Measurements from ENCODE around the gene SOCS3. TPM values are rescaled to one million over a fixed set of nuclear protein-coding genes. Genes with fewer than 3 reads are reported as not detected.
"Not testable (repeated sequence)": the region's sequence is repeated elsewhere in the genome, so short reads cannot be mapped to it uniquely, and the experiment has no call there.

SOCS3 gene
- total RNA-seq, 1 donor from 2014 or later, result 36.0 TPM

DNA sequence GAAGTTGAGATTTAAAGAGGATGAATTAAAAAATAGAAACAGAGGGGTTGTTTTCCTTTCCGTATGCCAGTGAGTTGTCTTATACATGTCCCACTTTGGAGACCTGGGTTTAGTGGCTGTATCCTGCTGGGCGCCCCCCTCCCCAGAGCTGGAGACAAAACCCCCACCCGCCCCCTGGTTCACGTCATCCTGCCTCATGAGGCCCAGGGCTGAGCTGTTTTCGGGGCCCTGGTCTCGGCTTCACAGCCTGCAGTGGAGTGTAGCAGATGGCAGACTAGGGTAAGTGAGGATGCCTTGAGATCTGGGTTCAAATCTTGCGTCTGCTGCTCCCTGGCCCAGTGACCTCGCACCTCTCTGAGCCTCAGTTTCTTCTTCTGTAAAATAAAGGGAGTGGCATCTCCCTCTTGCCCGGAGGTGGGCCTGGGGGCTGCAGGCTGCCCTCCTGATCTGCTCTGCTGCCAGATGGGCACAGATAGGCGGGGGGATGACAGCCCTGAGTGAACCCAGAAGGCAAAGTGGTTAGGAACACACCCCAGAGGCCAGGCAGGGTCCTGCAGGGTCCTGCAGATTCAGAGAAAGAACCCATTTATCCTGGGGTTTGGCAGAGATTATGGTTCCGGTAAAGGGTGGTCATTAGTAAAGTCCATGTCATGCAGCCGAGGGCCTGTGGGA, 45.1 kb downstream of the SOCS3 start:
- DNase-seq (ENCODE audit: low read depth), result no peak
- no peak overlapping the region for H3K4me3 ChIP-seq (ENCODE audit: low read depth, low read length)
- H3K27me3 ChIP-seq (ENCODE audit: control insufficient read depth, insufficient read depth, low read length), result no peaks in the 10 kb centered on the region
- H3K36me3 ChIP-seq (ENCODE audit: control insufficient read depth, insufficient read depth, low read length), result no peaks in the 10 kb centered on the region
- TF ChIP-seq, protein P1, sequence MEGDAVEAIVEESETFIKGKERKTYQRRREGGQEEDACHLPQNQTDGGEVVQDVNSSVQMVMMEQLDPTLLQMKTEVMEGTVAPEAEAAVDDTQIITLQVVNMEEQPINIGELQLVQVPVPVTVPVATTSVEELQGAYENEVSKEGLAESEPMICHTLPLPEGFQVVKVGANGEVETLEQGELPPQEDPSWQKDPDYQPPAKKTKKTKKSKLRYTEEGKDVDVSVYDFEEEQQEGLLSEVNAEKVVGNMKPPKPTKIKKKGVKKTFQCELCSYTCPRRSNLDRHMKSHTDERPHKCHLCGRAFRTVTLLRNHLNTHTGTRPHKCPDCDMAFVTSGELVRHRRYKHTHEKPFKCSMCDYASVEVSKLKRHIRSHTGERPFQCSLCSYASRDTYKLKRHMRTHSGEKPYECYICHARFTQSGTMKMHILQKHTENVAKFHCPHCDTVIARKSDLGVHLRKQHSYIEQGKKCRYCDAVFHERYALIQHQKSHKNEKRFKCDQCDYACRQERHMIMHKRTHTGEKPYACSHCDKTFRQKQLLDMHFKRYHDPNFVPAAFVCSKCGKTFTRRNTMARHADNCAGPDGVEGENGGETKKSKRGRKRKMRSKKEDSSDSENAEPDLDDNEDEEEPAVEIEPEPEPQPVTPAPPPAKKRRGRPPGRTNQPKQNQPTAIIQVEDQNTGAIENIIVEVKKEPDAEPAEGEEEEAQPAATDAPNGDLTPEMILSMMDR (IDR thresholded peaks at IDR 0.05; ENCODE audit: insufficient read depth, low read length, poor library complexity, severe bottlenecking), result no peak

DNA sequence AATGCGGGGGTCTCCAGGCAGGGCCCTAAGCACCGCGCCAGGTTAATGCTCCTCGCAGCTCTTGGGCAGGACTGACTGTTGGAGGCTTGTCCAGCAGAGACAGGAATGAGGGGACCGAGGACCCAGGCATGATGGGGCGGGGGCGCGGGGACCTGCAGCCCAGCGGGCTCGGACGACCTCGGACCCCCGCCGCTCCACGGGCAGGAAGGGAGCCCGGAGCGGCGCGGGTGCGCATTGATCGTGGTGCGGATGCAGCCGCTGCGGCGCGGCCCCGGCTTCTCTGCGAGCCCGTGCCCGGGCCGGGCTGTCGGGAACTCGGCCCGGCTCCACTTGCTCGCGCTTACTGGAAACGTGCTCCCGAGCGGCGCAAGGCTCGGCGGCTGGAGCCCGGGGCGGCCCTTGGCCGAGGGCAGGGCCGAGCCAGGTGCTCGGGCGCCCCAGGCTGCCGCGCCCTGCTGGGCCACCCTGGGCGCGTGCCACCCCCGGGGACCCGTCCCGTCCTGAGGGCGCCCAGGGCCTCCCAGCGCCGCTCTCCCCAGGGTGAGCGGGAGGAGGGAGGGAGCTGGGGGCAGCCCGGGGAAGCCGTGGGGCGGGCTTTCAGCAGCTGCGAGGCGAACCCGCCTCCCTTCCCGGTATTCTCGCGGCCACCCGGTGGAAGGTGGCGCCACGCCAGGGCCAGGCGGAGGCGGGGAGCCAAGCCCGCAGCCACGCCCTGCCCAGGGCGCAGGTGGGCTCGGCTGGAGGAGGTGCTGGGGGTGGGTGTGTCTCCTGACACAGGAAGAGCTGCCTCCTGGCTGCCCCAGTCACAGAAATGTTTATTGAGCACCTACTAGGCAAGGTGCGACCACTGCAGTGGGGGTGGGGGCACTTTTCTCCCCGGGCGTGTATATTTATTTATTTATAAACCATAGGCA, 45.9 kb downstream of the SOCS3 start:
- no peak for DNase-seq (ENCODE audit: low read depth)
- TF ChIP-seq, protein P1 (IDR thresholded peaks at IDR 0.05; ENCODE audit: insufficient read depth, low read length, poor library complexity, severe bottlenecking), result no peak
- Histone ChIP-seq H3K27me3 (ENCODE audit: control insufficient read depth, insufficient read depth, low read length) (no peaks in the 10 kb centered on the region), H3K36me3 (ENCODE audit: control insufficient read depth, insufficient read depth, low read length) (no peaks in the 10 kb centered on the region), H3K4me3 (ENCODE audit: low read depth, low read length) (peak overlapping the region; percentile 26)

DNA sequence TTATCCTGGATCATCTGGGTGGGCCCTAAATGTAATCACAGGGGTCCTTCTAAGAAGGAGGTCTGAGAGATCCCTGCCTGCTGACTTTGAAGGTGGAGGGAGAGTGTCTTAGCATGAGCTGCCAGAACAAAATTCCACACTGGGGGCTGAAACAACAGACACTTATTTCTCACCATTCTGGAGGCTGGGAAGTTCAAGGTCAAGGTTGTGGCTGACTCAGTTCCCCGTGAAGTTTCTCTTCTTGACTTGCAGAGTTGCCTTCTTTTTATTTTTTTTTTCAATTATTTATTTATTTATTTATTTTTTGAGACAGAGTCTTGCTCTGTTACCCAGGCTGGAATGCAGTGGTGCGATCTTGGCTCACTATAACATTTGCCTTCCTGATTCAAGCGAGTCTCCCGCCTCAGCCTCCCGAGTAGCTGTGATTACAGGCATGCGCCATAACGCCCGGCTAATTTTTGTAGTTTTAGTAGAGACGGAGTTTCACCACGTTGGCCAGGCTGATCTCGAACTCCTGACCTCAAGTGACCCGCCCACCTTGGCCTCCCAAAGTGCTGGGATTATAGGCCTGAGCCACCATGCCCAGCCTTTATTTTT, 50.1 kb downstream of the SOCS3 start:
- H3K27me3 ChIP-seq (ENCODE audit: control insufficient read depth, insufficient read depth, low read length); H3K4me3 ChIP-seq (ENCODE audit: low read depth, low read length); DNase-seq (ENCODE audit: low read depth); H3K36me3 ChIP-seq (ENCODE audit: control insufficient read depth, insufficient read depth, low read length): not testable (repeated sequence)

DNA sequence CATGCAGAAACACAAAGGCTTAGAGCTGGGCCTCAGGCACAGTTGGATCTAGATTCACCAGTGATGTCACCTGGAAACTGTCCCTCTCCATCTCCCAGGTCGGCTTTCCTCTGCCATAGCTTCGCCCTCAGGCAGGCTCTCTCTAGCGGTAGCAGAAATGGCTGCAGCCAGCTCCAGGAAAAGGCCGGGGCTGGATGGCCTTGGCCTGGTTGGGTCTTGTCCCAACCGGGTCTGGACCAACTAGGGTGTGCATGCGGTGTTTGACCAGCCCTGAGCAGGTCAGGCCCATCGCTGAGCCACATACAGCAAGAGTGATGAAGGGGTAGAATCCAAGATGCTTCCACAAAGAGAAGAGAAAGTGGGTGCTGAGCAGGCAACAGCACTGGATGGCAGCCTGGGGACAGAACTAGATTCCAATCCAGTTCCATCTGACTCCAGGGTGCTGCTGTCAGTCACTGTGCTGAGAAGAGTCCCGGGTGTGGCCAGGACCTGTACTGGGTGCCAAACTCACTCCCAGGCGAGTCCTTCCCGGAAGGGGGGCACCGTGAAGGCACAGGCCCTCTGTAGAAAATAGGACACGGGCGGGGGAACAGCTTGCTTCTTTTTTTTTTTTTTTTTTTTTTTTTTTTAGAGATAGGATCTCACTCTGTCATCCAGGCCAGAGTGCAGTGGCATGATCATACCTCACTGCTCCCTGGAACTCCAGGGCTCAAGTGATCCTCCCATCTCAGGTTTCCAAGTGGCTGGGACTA, 51.8 kb downstream of the SOCS3 start:
- TF ChIP-seq, protein P1 (IDR thresholded peaks at IDR 0.05; ENCODE audit: insufficient read depth, low read length, poor library complexity, severe bottlenecking), result no peak
- no peak overlapping the region for H3K4me3 ChIP-seq (ENCODE audit: low read depth, low read length)
- no peaks in the 10 kb centered on the region for H3K36me3 ChIP-seq (ENCODE audit: control insufficient read depth, insufficient read depth, low read length)
- no peaks in the 10 kb centered on the region for H3K27me3 ChIP-seq (ENCODE audit: control insufficient read depth, insufficient read depth, low read length)
- no peak for DNase-seq (ENCODE audit: low read depth)

DNA sequence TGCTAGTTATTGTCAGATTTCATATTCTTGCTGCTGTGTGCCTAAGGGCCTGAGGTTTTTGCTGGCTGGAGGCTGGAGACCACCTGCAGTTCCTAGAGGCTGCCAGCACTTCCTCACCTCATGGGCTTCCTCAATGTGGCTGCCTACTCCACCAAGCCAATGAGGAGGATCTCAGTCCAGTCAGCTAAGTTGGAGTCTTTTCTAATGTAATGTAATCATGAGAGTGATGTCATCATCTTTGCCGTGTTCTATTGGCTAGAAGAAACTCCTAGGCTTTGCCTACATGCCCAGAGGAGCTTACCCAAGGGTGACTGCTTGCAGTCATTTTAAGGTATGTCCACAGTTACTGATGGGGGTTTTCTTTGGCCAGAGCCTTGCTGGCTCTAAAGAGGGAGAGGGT, 53.0 kb downstream of the SOCS3 start:
- TF ChIP-seq, protein P1 (IDR thresholded peaks at IDR 0.05; ENCODE audit: insufficient read depth, low read length, poor library complexity, severe bottlenecking), result no peak
- H3K36me3 ChIP-seq (ENCODE audit: control insufficient read depth, insufficient read depth, low read length), result no peaks in the 10 kb centered on the region
- no peak for DNase-seq (ENCODE audit: low read depth)
- no peak overlapping the region for H3K4me3 ChIP-seq (ENCODE audit: low read depth, low read length)
- H3K27me3 ChIP-seq (ENCODE audit: control insufficient read depth, insufficient read depth, low read length), result no peaks in the 10 kb centered on the region

Other genes starting within 250 kb of the SOCS3 start
- 88.7 and 127 TPM in 2 replicates for gene TMC6, start 231.3 kb downstream of the SOCS3 start, total RNA-seq
- 5.5 and 6.4 TPM in 2 replicates for gene TMC8, start 229.3 kb downstream of the SOCS3 start, total RNA-seq
- gene C17orf99, start 213.7 kb downstream of the SOCS3 start, total RNA-seq, result not detected in 2 replicates
- 85.7 and 144 TPM in 2 replicates for gene SYNGR2, start 191.5 kb downstream of the SOCS3 start, total RNA-seq
- 15.0 and 21.1 TPM in 2 replicates for gene TK1, start 173.0 kb downstream of the SOCS3 start, total RNA-seq
- 38.1 and 49.7 TPM in 2 replicates for gene AFMID, start 172.7 kb downstream of the SOCS3 start, total RNA-seq
- gene BIRC5, start 145.8 kb downstream of the SOCS3 start, total RNA-seq, result 7.2 and 8.6 TPM in 2 replicates
- not detected in 2 replicates for gene TMEM235, start 128.4 kb downstream of the SOCS3 start, total RNA-seq
- gene PGS1, start 18.6 kb upstream of the SOCS3 start, total RNA-seq, result 32.8 and 34.5 TPM in 2 replicates
- 0.25 and 1.8 TPM in 2 replicates for gene DNAH17, start 217.3 kb upstream of the SOCS3 start, total RNA-seq